H1 (cell line): Measurements from ENCODE around the gene XIAP. TPM values are rescaled to one million over a fixed set of nuclear protein-coding genes. Genes with fewer than 3 reads are reported as not detected.

Experiments used
- BRCA1 ChIP-seq: IDR thresholded peaks from 2 replicates; pipeline ENCODE4 v1.6.1; 2012; ENCODE audit warnings: low read depth, low read length, improper control_type of control experiment
- CBX5 ChIP-seq: fragments of 300-800, 300-1000 bp; sonication (generic); IDR thresholded peaks from 2 replicates; pipeline ENCODE4 v1.7.1; 2016; ENCODE audit warnings: antibody characterized with exemption, low read length, low read depth
- CHD2 ChIP-seq: IDR thresholded peaks from 2 replicates; pipeline ENCODE4 v1.6.1; 2012; ENCODE audit warnings: low read length, improper control_type of control experiment
- EGR1 ChIP-seq: IDR thresholded peaks from 2 replicates; pipeline ENCODE4 v1.6.1; 2011; ENCODE audit warnings: low read depth, low read length, borderline replicate concordance
- KDM4A ChIP-seq: IDR thresholded peaks from one replicate; pipeline ENCODE4 v1.7.1; 2012; ENCODE audit warnings: low read depth, mild to moderate bottlenecking, moderate library complexity, low read length, inconsistent platforms; ENCODE audit not compliant: severe bottlenecking
- SAP30 ChIP-seq: fragments of 300-600 bp; sonication (generic); IDR thresholded peaks from 2 replicates; pipeline ENCODE4 v1.7.1; 2012; ENCODE audit warnings: low read length, moderate library complexity, mild to moderate bottlenecking, inconsistent platforms; ENCODE audit not compliant: insufficient read depth, insufficient replicate concordance
- SP4 ChIP-seq: IDR thresholded peaks from 2 replicates; pipeline ENCODE4 v1.6.1; 2012; ENCODE audit warnings: low read length, inconsistent platforms
- SRF ChIP-seq: IDR thresholded peaks from 2 replicates; pipeline ENCODE4 v1.6.1; 2011; ENCODE audit warnings: mild to moderate bottlenecking, low read depth, low read length, moderate library complexity
- polyA plus RNA-seq, 7 experiments: library from polyadenylated mRNA; depleted of rRNA in 3 of 7; stranded (reverse) in 5 of 7; unstranded in 2 of 7; fragments of >200 nt in 5 of 7; fragments of 200-250 nt in 2 of 7; gene quantifications; 1 replicate in 5 of 7; 2 replicates in 1 of 7; 4 replicates in 1 of 7; pipeline versions ENCODE4 v1.2.1 to v1.2.3, GENCODE V29; 2011 to 2013; ENCODE audit warnings: missing spikeins in 2 of 7, mixed read lengths in 2 of 7
- total RNA-seq: library from RNA; stranded (reverse); fragmentation: NEBNext Ultra II Directional; extraction: Animal tissue kit (Norgen Biotek cat#: 25700); gene quantifications from 2 replicates; pipeline ENCODE4 v1.2.1, GENCODE V29; 2021
- TF ChIP-seq, protein P1 (sequence below): fragments of 300-600 bp; sonication (generic); IDR thresholded peaks from 2 replicates; pipeline ENCODE4 v1.7.1; 2012; ENCODE audit warnings: low read length, moderate library complexity, mild to moderate bottlenecking, inconsistent platforms; ENCODE audit not compliant: insufficient replicate concordance
- TF ChIP-seq, protein P2 (sequence below): IDR thresholded peaks from 2 replicates; pipeline ENCODE4 v1.6.1; 2011; ENCODE audit warnings: low read depth, mild to moderate bottlenecking, low read length; ENCODE audit not compliant: insufficient read depth

The XIAP gene
- total and polyA plus RNA-seq, 2 of the 8 experiments (the other 6 are each of a cell fraction or from before 2014, with no cell fraction given): 5.9 to 44.7 TPM

DNA sequence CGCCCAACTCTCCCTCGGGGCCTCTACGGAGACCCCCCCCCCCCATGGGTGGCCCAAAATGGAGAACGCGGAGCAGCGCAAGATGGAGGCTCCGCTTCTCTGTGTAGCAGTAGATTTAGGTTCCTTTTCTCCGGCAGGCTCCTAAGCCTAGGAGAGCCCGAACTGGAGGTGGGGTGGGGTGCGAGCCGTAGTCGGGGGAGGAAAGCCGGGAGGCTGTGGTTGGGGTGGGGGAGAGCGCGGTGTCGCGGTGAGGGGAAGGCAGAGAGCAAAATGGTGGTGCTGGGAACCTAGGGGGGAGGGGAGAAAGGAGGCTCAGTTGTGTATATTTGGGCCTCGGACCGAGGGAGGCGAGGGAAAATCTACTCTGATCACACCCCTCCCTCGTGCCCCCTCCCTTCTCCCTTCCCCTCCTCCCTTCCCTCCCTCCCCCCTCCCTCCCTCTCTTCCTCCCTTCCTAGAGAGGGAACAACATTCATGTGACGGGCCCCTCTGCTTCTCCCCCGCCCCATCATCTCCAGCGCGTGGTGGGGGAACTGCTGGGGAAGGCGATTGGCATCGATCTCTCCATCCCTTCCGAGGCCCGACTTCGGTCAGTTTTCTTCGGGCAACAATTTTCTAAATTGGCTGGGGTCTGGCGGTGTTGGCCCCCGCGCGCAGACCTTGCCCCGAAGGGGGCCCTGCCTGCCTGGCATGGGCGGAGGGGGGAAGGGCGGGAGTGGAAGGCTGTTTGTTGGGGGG is 101.6 kb downstream of the XIAP start, which contains the start of gene STAG2 (continued):
- TF ChIP-seq, protein P1, sequence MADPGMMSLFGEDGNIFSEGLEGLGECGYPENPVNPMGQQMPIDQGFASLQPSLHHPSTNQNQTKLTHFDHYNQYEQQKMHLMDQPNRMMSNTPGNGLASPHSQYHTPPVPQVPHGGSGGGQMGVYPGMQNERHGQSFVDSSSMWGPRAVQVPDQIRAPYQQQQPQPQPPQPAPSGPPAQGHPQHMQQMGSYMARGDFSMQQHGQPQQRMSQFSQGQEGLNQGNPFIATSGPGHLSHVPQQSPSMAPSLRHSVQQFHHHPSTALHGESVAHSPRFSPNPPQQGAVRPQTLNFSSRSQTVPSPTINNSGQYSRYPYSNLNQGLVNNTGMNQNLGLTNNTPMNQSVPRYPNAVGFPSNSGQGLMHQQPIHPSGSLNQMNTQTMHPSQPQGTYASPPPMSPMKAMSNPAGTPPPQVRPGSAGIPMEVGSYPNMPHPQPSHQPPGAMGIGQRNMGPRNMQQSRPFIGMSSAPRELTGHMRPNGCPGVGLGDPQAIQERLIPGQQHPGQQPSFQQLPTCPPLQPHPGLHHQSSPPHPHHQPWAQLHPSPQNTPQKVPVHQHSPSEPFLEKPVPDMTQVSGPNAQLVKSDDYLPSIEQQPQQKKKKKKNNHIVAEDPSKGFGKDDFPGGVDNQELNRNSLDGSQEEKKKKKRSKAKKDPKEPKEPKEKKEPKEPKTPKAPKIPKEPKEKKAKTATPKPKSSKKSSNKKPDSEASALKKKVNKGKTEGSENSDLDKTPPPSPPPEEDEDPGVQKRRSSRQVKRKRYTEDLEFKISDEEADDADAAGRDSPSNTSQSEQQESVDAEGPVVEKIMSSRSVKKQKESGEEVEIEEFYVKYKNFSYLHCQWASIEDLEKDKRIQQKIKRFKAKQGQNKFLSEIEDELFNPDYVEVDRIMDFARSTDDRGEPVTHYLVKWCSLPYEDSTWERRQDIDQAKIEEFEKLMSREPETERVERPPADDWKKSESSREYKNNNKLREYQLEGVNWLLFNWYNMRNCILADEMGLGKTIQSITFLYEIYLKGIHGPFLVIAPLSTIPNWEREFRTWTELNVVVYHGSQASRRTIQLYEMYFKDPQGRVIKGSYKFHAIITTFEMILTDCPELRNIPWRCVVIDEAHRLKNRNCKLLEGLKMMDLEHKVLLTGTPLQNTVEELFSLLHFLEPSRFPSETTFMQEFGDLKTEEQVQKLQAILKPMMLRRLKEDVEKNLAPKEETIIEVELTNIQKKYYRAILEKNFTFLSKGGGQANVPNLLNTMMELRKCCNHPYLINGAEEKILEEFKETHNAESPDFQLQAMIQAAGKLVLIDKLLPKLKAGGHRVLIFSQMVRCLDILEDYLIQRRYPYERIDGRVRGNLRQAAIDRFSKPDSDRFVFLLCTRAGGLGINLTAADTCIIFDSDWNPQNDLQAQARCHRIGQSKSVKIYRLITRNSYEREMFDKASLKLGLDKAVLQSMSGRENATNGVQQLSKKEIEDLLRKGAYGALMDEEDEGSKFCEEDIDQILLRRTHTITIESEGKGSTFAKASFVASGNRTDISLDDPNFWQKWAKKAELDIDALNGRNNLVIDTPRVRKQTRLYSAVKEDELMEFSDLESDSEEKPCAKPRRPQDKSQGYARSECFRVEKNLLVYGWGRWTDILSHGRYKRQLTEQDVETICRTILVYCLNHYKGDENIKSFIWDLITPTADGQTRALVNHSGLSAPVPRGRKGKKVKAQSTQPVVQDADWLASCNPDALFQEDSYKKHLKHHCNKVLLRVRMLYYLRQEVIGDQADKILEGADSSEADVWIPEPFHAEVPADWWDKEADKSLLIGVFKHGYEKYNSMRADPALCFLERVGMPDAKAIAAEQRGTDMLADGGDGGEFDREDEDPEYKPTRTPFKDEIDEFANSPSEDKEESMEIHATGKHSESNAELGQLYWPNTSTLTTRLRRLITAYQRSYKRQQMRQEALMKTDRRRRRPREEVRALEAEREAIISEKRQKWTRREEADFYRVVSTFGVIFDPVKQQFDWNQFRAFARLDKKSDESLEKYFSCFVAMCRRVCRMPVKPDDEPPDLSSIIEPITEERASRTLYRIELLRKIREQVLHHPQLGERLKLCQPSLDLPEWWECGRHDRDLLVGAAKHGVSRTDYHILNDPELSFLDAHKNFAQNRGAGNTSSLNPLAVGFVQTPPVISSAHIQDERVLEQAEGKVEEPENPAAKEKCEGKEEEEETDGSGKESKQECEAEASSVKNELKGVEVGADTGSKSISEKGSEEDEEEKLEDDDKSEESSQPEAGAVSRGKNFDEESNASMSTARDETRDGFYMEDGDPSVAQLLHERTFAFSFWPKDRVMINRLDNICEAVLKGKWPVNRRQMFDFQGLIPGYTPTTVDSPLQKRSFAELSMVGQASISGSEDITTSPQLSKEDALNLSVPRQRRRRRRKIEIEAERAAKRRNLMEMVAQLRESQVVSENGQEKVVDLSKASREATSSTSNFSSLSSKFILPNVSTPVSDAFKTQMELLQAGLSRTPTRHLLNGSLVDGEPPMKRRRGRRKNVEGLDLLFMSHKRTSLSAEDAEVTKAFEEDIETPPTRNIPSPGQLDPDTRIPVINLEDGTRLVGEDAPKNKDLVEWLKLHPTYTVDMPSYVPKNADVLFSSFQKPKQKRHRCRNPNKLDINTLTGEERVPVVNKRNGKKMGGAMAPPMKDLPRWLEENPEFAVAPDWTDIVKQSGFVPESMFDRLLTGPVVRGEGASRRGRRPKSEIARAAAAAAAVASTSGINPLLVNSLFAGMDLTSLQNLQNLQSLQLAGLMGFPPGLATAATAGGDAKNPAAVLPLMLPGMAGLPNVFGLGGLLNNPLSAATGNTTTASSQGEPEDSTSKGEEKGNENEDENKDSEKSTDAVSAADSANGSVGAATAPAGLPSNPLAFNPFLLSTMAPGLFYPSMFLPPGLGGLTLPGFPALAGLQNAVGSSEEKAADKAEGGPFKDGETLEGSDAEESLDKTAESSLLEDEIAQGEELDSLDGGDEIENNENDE: no peak
- TF ChIP-seq SP4: no peak
- TF ChIP-seq KDM4A: no peak
- TF ChIP-seq, protein P2, sequence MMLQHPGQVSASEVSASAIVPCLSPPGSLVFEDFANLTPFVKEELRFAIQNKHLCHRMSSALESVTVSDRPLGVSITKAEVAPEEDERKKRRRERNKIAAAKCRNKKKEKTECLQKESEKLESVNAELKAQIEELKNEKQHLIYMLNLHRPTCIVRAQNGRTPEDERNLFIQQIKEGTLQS: no peak
- no peak for TF ChIP-seq SRF
- no peak; the same call in 1 of the 2 replicates for TF ChIP-seq CHD2
- TF ChIP-seq SAP30: no peak
- no peak for TF ChIP-seq EGR1
- TF ChIP-seq CBX5: no peak
- TF ChIP-seq BRCA1: no peak
